Kidney glomerular epithelial cell (primary cell): ENCODE results near the gene GNG7.
"Not testable (repeated sequence)": the region's sequence is repeated elsewhere in the genome, so short reads cannot be mapped to it uniquely, and the experiment has no call there.

ENCODE experiments used
- DNase-seq: peaks from one replicate; lab custom pipeline; 2025; lab: John Stamatoyannopoulos, UW

GNG7 gene

GRCh38 chr19:2484178-2484937 lies 218.1 kb downstream of the GNG7 start:
- DNase-seq = no peak

- DNase-seq = no peak
Measured at GRCh38 chr19:2483484-2484151, 218.9 kb downstream of the GNG7 start.

- DNase-seq = no peak
Measured at GRCh38 chr19:2483084-2483483, 219.4 kb downstream of the GNG7 start.

- no peak for DNase-seq
Measured at GRCh38 chr19:2482354-2483038, 220.0 kb downstream of the GNG7 start.

- no peak for DNase-seq
Measured at GRCh38 chr19:2481466-2481865, 221.0 kb downstream of the GNG7 start.

GRCh38 chr19:2479556-2480194 lies 222.8 kb downstream of the GNG7 start:
- no peak for DNase-seq

GRCh38 chr19:2478756-2479555 lies 223.5 kb downstream of the GNG7 start:
- peak; percentile 29 for DNase-seq

- peak; percentile 31 for DNase-seq
Measured at GRCh38 chr19:2478278-2478755, 224.2 kb downstream of the GNG7 start.

- DNase-seq = peak; percentile 31
Measured at GRCh38 chr19:2477732-2478191, 224.7 kb downstream of the GNG7 start.

GRCh38 chr19:2477141-2477710 lies 225.3 kb downstream of the GNG7 start:
- DNase-seq = peak; percentile 5

GRCh38 chr19:2476451-2477140 lies 225.9 kb downstream of the GNG7 start:
- DNase-seq = peak; percentile 32

- DNase-seq = peak; percentile 95
Measured at GRCh38 chr19:2475702-2476450, 226.6 kb downstream of the GNG7 start, which contains the start of gene GADD45B. Gene GADD45B, plus strand, starts transcription at chr19:2476127. Its CDS starts 232 bp downstream, at chr19:2476359.

- DNase-seq = peak; percentile 32
Measured at GRCh38 chr19:2475018-2475701, 227.3 kb downstream of the GNG7 start.

- peak; percentile 74 for DNase-seq
Measured at GRCh38 chr19:2474232-2475017, 228.1 kb downstream of the GNG7 start.

GRCh38 chr19:2469915-2470200 lies 232.6 kb downstream of the GNG7 start:
- not testable (repeated sequence) for DNase-seq

- DNase-seq = peak; percentile 40
Measured at GRCh38 chr19:2469102-2469914, 233.2 kb downstream of the GNG7 start.

- DNase-seq = no peak
Measured at GRCh38 chr19:2468596-2468995, 233.9 kb downstream of the GNG7 start.
